Measurements from ENCODE around the gene PCDHB2.

DNA sequence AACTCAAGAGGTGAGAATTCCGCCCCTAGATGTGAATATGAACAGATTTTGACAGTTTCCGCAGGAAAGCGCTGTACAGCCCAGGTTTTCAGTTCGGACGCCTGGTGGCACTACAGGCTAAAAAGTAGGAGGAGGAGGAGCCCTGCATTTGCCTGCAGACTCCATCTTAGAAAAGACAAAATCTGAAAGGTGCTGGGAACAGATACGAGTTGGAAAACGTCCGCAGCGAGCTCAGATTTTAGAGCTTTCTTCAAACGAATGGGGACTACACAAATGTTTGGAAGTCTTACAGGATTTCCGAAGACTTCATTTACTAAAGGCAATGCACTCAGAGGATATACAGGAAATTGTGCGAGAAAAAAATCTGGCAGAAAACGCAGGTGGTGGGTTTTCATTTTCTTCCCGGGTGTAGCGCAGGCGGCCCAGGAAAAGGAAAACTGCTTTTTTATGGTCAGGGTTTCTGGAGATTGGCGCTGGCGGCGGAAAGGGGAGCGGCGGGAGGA is 9.9 kb upstream of the PCDHB2 start:
- TF ChIP-seq, protein P1, sequence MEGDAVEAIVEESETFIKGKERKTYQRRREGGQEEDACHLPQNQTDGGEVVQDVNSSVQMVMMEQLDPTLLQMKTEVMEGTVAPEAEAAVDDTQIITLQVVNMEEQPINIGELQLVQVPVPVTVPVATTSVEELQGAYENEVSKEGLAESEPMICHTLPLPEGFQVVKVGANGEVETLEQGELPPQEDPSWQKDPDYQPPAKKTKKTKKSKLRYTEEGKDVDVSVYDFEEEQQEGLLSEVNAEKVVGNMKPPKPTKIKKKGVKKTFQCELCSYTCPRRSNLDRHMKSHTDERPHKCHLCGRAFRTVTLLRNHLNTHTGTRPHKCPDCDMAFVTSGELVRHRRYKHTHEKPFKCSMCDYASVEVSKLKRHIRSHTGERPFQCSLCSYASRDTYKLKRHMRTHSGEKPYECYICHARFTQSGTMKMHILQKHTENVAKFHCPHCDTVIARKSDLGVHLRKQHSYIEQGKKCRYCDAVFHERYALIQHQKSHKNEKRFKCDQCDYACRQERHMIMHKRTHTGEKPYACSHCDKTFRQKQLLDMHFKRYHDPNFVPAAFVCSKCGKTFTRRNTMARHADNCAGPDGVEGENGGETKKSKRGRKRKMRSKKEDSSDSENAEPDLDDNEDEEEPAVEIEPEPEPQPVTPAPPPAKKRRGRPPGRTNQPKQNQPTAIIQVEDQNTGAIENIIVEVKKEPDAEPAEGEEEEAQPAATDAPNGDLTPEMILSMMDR (IDR thresholded peaks at IDR 0.05; ENCODE audit: poor library complexity): peak; percentile 64
- TF ChIP-seq EZH2 (IDR thresholded peaks at IDR 0.05; ENCODE audit: borderline replicate concordance): no peak

All from hepatocyte (in vitro differentiated cells).